ENCODE measurements around the gene ZNF804B. TPM values are rescaled to one million over a fixed set of nuclear protein-coding genes. Genes with fewer than 3 reads are reported as not detected.

The ZNF804B gene
- total RNA-seq (2014; rRNA removed; shearing (Covaris generic); ENCODE audit: low replicate concordance), result not detected in 2 replicates

DNA sequence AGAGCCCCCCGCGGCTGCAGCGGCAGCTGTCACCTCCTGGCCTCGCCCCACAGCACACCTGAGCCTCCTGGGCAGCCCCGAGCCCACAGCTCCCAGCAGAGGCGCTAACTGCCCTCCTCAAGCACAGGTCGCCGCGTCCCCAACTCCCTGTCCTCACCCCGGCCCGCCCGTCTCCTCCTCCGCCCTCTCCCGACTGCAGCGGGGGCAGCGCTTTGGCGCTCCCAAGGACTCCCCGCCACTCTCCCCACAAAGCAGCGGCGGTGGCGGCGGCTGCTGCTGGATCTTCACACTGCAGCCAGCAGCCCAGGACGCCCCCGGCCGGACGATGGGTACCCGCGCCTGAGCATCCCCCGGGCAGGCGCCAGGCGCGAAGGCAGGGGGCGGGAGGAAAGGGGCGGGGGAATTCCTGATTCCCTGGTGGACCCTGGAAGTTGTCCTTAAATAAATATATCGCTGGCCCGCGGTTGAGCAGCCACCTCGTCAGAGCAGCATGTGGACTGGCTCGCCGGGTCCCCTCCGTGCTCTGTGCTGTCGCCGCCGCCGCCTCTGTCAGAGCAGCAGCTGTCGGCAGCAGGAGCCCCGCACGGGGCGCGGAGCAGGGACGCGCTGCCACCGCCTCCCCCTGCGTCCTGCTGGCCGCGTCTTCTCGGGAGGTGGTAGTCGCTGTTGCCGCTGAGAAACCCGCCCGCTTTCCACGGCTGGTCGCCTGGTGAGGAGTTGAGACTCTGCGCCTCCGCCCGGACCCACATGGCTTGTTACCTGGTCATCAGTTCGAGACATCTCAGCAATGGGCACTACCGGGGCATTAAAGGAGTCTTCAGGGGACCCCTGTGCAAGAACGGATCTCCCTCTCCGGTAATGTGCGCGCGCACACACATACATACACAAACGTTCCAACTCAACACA lies at the start of gene ZNF804B:
TSS of gene ZNF804B (plus strand) at position 471 of the 906 bp plus-strand sequence. CDS start at position 748, 277 bp downstream.
- no peak for DNase-seq (ENCODE audit: low read depth)
- in situ Hi-C loops (cut with HindIII; ENCODE audit: low pct_unique_long_range_greater_than_20kb, low sequenced_read_pairs), result no loop called here

DNA sequence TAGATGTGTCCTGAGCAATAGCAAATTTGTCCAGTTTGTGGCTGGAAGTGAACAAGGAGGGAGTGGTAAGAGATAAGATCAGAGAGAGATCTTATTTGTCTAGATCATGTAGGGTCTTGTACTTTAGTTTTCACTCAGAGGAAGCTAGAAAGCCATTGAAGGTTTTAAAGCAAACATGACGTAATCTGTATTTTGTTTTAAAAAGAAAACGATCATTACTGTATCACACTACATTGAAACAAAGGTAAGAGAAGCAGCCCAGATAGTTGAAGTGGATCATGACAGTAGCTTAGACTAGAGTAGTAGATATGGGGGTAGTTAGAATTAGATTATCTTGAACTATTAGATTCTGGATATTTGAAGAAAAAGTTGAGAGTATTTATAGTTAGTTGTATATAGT lies 23.6 kb upstream of the ZNF804B start:
- in situ Hi-C loops (cut with HindIII; ENCODE audit: low pct_unique_long_range_greater_than_20kb, low sequenced_read_pairs), result no loop called here

DNA sequence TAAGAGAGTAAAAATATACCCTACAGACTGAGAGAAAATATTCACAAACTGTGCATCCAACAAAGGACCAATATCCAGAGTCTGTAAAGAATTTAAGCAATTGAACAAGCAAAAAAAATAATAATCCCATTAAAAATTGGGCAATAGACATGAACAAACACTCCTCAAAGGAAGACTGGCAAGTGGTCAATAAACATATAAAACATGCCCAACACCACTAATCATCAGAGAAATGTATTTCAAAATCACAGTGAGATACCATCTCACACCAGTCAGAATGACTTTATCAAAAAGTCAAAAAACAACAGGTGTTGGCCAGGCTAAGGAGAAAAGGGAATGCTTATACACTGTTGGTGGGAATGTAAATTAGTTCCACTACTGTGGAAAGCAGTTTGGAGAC lies 21.9 kb upstream of the ZNF804B start:
- in situ Hi-C loops (cut with HindIII; ENCODE audit: low pct_unique_long_range_greater_than_20kb, low sequenced_read_pairs), result no loop called here
- DNase-seq (ENCODE audit: low read depth), result no peak

More for the DNA sequence above, 23.6 kb upstream of the ZNF804B start:
- no peak for DNase-seq (ENCODE audit: low read depth)

DNA sequence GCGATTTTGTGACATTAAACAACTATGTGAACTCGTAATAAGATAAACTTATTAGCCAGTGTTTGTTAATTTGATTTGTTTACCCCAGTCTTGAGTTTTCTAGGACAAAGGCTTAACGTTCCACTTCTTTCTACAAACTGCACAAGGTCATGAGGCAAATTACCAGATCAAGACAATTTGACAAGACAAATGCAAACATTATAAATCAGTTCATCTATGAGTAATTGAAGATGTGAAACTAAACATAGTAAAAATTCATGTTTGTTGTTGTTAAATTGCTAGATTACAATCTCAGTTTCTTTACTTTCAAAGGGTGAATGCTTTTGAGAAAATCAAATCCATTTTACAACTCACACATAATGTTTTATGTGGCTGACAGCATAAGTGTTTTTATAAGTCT lies 13.4 kb upstream of the ZNF804B start:
- DNase-seq (ENCODE audit: low read depth), result no peak
- in situ Hi-C loops (cut with HindIII; ENCODE audit: low pct_unique_long_range_greater_than_20kb, low sequenced_read_pairs), result no loop called here

DNA sequence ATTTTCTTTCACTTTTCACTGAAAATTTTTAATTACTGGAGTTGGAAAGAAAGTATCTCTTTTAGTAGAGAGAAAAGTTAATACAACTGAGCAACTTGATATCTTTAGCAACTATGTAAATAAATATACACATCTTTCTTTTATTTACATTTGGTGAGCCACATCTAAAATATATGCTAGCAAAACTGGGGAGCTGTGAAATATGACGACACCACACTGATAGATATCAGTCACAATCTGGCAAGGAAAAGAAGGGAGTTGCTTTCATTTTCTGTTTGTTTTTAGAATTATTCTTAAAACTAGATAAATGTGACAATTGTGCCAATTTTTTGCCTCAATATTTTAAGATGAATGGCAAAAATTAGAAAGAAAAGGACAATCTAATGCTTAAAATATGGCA lies 2.7 kb upstream of the ZNF804B start:
- no peak for DNase-seq (ENCODE audit: low read depth)
- in situ Hi-C loops (cut with HindIII; ENCODE audit: low pct_unique_long_range_greater_than_20kb, low sequenced_read_pairs), result no loop called here

DNA sequence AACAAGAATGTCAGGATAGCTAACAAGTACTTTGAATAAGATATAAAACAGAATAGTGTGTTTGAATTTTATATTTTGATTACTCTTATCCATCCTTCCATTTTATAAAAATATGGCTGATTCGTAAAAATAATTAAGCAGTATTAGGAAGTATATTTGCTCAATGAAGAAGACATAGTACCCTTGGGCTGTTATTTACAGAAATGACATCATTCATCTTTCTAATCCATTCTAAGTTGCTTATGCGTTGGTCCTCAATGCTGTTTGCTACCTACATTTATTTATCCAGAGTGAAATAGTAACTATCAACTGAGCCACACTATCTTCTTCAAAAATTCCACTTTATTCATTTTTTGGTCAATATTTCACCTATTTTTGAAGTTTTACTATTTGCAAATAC lies 2.1 kb upstream of the ZNF804B start:
- DNase-seq (ENCODE audit: low read depth), result no peak
- in situ Hi-C loops (cut with HindIII; ENCODE audit: low pct_unique_long_range_greater_than_20kb, low sequenced_read_pairs), result no loop called here

DNA sequence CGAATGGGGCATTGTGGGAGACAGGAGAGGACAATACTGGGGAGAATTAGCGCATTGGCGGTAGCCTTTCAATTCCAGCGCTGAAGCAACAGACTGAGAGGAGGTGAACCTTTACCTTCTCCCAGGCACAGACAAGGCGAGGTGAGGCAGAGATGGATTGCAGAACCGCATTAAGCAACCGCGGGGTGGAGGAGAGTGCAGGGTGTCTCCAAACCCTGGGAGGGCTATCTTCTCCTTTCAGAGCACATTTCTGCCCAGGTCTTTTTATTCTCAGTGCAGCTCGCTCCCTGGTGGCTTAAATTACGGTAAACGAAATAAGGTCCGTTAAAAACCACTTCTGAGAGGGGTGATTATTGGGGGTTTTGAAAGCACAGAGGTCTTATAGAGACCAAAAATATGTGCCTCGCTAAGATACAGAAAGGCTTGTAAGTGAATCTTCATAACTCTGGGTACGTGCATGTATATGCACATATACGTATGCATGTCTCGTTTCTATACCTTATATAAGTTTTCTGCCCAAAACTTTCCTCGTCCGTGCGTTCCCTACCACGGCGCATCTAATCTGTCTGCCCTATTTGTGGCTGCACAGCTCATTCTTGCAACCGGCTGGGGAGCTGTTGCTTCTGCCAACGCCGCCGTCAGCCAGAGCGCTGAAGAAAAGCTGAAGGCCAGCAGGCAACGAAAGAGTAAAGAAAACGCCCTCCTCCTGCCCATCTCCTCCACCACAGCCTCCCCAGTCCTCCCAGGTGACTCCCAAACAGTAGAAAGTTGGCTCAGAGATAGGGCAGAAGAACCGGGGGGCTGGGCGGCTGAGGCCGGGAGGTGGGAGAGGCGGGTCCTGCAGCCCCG lies 895 bp upstream of the ZNF804B start:
- peak; percentile 15 for DNase-seq (ENCODE audit: low read depth)
- in situ Hi-C loops (cut with HindIII; ENCODE audit: low pct_unique_long_range_greater_than_20kb, low sequenced_read_pairs), result no loop called here

DNA sequence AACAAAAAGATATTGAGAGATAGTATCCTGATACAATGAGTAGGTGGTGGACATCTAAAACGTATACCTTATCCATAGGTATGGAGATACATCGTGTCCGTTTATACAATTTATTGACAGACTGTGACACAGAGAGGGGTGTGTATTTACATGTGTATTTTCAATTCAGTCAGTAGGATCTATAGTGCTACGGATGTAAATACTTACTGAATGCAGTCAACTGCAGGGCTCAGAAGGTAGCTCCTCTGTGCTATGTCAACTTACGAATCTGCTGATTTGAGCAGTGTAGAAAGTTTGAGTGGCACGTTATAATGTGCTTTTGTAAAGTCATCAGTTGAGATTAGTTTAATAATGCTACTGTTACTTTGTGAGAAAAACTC lies 626 bp downstream of the ZNF804B start:
- in situ Hi-C loops (cut with HindIII; ENCODE audit: low pct_unique_long_range_greater_than_20kb, low sequenced_read_pairs), result no loop called here
- no peak for DNase-seq (ENCODE audit: low read depth)

DNA sequence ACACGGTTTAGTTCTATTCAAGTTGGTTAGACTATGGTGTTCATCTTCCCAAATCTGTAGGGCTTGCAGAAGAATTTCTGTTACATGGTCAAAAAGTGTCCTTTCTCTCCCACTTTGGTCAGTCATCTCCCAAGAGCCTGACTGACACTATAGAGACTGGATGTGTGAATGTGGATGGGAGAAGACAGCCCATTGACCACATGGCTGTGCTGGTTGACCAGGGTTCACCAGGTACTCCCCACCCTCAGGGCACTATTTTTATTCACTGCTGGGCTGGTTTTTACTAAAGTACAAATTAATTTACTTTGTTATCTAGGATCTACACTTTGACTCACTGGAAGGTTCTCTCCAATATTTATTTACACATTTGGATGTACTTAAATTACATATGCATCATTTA lies 2.3 kb downstream of the ZNF804B start:
- no peak for DNase-seq (ENCODE audit: low read depth)
- in situ Hi-C loops (cut with HindIII; ENCODE audit: low pct_unique_long_range_greater_than_20kb, low sequenced_read_pairs), result no loop called here

DNA sequence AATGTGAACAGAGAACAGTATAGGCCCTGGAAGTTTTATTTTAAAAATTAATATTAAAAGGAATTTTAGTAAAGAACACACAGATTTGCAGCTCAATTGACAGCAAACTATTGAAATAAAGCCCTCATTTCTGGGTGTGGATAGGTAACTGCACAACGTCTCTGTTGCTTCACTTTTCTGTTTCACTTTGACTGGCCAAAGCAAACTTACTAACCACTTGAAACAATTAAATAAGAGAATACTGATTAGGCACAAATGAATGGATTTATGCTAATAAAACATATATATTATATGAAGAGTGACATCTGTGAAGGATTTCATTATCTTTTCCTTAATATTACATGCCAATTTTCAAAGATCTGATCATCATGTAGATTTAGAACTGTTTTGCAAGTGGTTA lies 11.9 kb downstream of the ZNF804B start:
- no peak for DNase-seq (ENCODE audit: low read depth)
- in situ Hi-C loops (cut with HindIII; ENCODE audit: low pct_unique_long_range_greater_than_20kb, low sequenced_read_pairs), result no loop called here

DNA sequence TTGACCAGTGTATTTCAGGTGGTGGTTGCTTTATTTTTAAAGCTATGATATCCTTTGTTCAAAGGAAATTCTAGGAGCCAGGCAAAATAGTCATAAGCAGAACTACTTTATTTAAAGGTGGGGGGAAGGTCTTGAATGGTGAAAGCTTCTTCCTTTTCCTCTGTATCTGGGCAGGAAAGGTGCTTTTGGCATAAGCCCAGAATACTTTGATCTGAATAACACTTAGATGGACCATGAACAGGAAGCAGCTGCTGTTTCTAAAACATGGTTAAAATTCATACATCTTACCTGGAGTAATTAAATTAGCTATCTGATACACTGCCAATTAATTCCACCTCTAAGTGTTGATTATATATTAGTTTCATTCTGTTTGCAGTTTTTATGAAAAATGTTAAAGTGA lies 13.3 kb downstream of the ZNF804B start:
- in situ Hi-C loops (cut with HindIII; ENCODE audit: low pct_unique_long_range_greater_than_20kb, low sequenced_read_pairs), result no loop called here
- DNase-seq (ENCODE audit: low read depth), result no peak

DNA sequence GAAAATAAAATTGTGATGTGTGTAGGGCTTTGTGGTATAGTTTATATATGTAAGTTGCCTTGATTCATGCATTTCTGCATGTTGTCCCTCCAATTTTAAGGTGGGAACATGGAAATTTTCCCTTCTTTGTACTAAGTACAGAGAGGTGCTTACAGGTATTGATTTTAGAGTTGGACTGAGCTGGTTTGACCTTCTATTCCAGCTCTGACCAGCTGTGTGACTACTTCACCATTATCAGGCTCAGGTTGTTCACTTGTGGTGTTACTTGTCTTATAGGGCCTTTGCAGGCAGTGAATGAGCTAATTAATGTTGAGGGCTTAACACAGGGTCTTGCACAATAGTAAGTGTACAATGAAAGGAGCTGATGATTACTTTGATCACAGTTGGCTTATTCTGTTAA lies 16.3 kb downstream of the ZNF804B start:
- DNase-seq (ENCODE audit: low read depth), result no peak
- in situ Hi-C loops (cut with HindIII; ENCODE audit: low pct_unique_long_range_greater_than_20kb, low sequenced_read_pairs), result no loop called here

DNA sequence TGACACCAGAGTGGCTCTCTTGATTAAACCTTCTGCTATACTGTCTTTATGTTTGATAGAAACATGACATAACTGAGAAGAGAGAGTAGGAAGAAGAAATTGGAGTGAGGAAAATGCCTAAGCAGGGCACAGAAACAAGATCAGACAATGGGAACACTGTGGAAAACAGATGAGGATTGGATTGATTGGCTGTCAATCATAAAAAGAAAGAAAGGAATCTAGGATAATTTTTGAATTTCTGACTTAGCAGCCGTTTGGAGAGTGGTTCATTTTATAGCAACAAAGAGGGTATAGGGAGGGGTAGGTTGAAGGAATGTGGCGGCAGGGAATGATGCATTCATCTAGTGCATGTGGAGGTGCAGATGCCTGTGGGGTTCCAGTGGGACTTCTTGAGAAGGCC lies 28.3 kb downstream of the ZNF804B start:
- in situ Hi-C loops (cut with HindIII; ENCODE audit: low pct_unique_long_range_greater_than_20kb, low sequenced_read_pairs), result no loop called here

DNA sequence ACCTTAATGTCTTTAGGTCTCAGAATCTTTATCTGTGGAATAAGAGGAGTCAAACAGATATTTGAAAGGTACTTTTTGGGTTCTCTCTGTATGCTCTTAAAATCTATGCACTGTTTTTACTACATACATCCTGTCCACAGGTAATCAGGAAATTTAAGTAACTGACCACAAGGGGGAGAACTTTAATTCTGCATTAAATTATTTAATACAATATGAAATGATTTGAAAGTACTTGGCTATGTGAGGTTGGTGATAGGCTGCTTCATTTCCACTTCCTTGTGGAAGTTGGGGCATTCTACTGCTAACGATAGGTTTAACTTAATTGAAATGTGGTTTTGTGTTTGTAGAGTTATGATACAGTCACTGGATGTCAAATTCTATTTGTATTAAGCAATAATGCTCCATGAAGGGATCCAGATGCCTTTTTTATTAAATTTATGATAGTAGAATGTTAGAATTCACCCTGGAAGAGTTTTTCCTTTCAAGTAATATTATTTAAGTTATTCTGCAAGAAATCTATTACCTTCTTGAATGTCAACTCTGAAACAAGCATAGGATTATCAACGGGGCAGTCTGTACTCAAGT lies 30.1 kb downstream of the ZNF804B start:
- in situ Hi-C loops (cut with HindIII; ENCODE audit: low pct_unique_long_range_greater_than_20kb, low sequenced_read_pairs), result no loop called here
- peak; percentile 8 for DNase-seq (ENCODE audit: low read depth)

More for the DNA sequence above, 28.3 kb downstream of the ZNF804B start:
- no peak for DNase-seq (ENCODE audit: low read depth)

DNA sequence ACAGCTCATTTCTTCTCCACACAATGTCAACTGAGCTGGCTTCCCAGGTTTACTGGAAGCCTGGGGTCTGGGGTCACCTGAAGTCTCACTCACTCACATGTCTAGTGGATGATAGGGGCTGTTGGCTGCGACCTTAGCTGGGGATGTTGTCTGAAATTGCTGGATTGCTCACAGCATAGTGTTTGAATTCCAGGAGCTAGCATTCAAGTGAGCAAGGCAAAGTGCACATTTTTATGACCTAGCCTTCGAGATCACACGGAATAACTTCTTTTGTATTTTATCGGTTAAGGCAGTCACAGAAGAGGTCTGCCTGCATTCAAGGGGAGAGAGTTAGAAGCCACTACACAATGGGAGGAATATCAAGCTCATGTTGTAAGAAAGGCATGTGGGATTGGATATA lies 32.4 kb downstream of the ZNF804B start:
- no peak for DNase-seq (ENCODE audit: low read depth)
- in situ Hi-C loops (cut with HindIII; ENCODE audit: low pct_unique_long_range_greater_than_20kb, low sequenced_read_pairs), result no loop called here

DNA sequence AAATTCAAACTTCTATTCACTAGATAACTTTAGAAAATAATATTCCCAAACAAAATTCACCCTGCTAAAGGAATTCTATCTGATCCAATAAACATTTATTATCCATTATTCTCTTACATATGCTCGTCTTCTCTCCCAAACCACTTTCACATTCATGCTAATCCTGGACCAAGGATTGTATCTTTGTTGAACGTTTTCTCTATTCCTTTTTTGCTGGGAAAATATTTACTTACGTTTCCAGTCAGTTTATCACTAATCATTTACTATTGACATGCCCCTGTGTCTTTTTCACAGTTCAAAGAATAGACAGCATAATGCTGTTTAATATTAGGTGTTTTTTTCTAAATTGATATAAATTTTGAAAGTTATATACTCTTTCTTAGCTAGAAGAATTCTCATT lies 32.9 kb downstream of the ZNF804B start:
- DNase-seq (ENCODE audit: low read depth), result no peak
- in situ Hi-C loops (cut with HindIII; ENCODE audit: low pct_unique_long_range_greater_than_20kb, low sequenced_read_pairs), result no loop called here

DNA sequence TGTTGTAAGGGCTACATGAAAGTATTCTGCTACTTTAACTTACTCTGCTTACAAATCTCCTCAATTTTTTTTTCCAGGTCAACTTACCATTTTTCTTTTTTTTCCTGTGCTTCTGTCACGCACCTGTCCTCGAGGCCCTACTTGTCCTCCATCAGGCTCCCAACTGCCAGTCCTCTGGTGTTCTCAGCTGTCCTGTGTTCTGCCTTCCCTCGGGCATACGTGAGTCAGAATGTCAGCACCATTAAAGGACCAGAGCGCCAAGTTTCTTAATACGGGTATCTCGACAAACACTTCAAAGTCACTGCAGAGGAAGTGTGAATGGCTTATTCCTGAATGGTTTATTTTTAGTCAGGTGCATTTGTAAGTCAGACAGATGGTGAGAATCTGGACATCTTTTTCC lies 36.1 kb downstream of the ZNF804B start, which contains the start of gene TEX47:
TSS of gene TEX47 (minus strand) at position 185 of the 400 bp plus-strand sequence. CDS start 795 bp downstream, outside the sequence.
- no peak for DNase-seq (ENCODE audit: low read depth)
- in situ Hi-C loops (cut with HindIII; ENCODE audit: low pct_unique_long_range_greater_than_20kb, low sequenced_read_pairs), result no loop called here

DNA sequence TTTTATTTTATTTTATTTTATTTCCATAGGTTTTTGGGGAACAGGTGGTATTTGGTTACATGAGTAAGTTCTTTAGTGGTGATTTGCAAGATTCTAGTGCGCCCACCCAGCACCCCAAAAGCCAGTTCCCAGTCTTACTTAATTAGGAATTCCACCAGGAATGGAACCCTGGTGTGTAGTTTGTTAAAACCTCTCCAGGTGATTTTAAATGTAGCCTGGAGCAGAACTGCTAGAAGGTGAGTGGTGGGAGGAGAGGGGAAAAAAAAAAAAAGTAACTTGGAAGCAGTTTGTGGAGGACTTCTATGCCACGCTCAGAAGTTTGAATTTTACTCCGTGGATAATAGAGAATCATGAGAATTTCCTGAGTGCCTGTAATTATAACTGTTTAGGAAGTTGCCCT lies 41.5 kb downstream of the ZNF804B start:
- in situ Hi-C loops (cut with HindIII; ENCODE audit: low pct_unique_long_range_greater_than_20kb, low sequenced_read_pairs), result no loop called here
- DNase-seq (ENCODE audit: low read depth), result no peak
